Activated naive CD4-positive, alpha-beta T cell treated with anti-CD3 and anti-CD28 coated beads, Interleukin-2, amount 50 U/mL, for 72 hours (primary cell): ENCODE measurements around the gene PTPRU. TPM values are rescaled to one million over a fixed set of nuclear protein-coding genes. Genes with fewer than 3 reads are reported as not detected.

ENCODE experiments used
- ATAC-seq, 2 donors: fragments of 150-1000 bp; cut with Tn5 transposase; 2 replicates each; pipeline ENCODE4 v1.10.0; 2021; ENCODE audit warnings: mild to moderate bottlenecking in 2 of 2, moderate library complexity in 2 of 2
- DNase-seq, 2 donors: peaks; one replicate each; pipeline ENCODE4 v3.0.0; 2021 to 2022; ENCODE audit warnings: low spot score in 2 of 2
- H3K27ac Mint-ChIP-seq, 2 donors: one replicate each; pipeline ENCODE4 v1.8.0; 2022; ENCODE audit warnings: mild to moderate bottlenecking in 2 of 2, mixed read lengths in 2 of 2
- H3K36me3 Mint-ChIP-seq, 2 donors: one replicate each; pipeline ENCODE4 v1.8.0; 2022; ENCODE audit warnings: mixed read lengths in 2 of 2
- H3K9me3 Mint-ChIP-seq, 2 donors: one replicate each; pipeline ENCODE4 v1.8.0; 2022; ENCODE audit warnings: mixed read lengths in 2 of 2
- total RNA-seq, 2 donors: library from RNA; stranded (reverse); gene quantifications; one replicate each; pipeline ENCODE4 v1.2.3, GENCODE V29; 2022

PTPRU gene
- total RNA-seq, 2 donors from 2014 or later: 2.0 TPM; not detected in 1

- no peak for DNase-seq
- no peak overlapping the region for H3K27ac Mint-ChIP-seq
- ATAC-seq: no peak
- no peaks in the 10 kb centered on the region for H3K36me3 Mint-ChIP-seq
- no peaks in the 10 kb centered on the region for H3K9me3 Mint-ChIP-seq
Measured at GRCh38 chr1:29324202-29324601, 87.9 kb downstream of the PTPRU start.

- DNase-seq: no peak
- no peak for ATAC-seq
- Mint-ChIP-seq H3K9me3 (no peaks in the 10 kb centered on the region), H3K36me3 (no peaks in the 10 kb centered on the region), H3K27ac (no peak overlapping the region)
Measured at GRCh38 chr1:29324771-29325351, 88.5 kb downstream of the PTPRU start.

- Mint-ChIP-seq H3K27ac (no peak overlapping the region), H3K36me3 (no peaks in the 10 kb centered on the region), H3K9me3 (no peaks in the 10 kb centered on the region)
- DNase-seq (no peak), ATAC-seq (no peak)
Measured at GRCh38 chr1:29325675-29326074, 89.4 kb downstream of the PTPRU start.

GRCh38 chr1:29326123-29326522, 89.8 kb downstream of the PTPRU start:
- no peak overlapping the region for H3K27ac Mint-ChIP-seq
- no peaks in the 10 kb centered on the region for H3K36me3 Mint-ChIP-seq
- H3K9me3 Mint-ChIP-seq: no peaks in the 10 kb centered on the region
- DNase-seq: no peak
- no peak for ATAC-seq

- Mint-ChIP-seq H3K9me3 (no peaks in the 10 kb centered on the region), H3K36me3 (no peaks in the 10 kb centered on the region), H3K27ac (no peak overlapping the region)
- ATAC-seq (no peak), DNase-seq (no peak)
Measured at GRCh38 chr1:29327223-29327935, 91.1 kb downstream of the PTPRU start.

- H3K36me3 Mint-ChIP-seq: no peaks in the 10 kb centered on the region
- H3K27ac Mint-ChIP-seq: no peak overlapping the region
- DNase-seq (no peak), ATAC-seq (no peak)
- no peaks in the 10 kb centered on the region for H3K9me3 Mint-ChIP-seq
Measured at GRCh38 chr1:29329022-29329775, 92.9 kb downstream of the PTPRU start.

- no peak overlapping the region for H3K27ac Mint-ChIP-seq
- ATAC-seq (no peak), DNase-seq (no peak)
- no peaks in the 10 kb centered on the region for H3K9me3 Mint-ChIP-seq
- no peaks in the 10 kb centered on the region for H3K36me3 Mint-ChIP-seq
Measured at GRCh38 chr1:29330089-29330488, 93.8 kb downstream of the PTPRU start.

GRCh38 chr1:29330856-29331255, 94.5 kb downstream of the PTPRU start:
- no peaks in the 10 kb centered on the region for H3K36me3 Mint-ChIP-seq

GRCh38 chr1:29331309-29331708, 95.0 kb downstream of the PTPRU start:
- DNase-seq: no peak
- ATAC-seq: no peak
- Mint-ChIP-seq H3K27ac (no peak overlapping the region), H3K36me3 (no peaks in the 10 kb centered on the region), H3K9me3 (no peaks in the 10 kb centered on the region)

More at GRCh38 chr1:29330856-29331255, 94.5 kb downstream of the PTPRU start:
- DNase-seq (no peak), ATAC-seq (no peak)
- H3K9me3 Mint-ChIP-seq: no peaks in the 10 kb centered on the region
- H3K27ac Mint-ChIP-seq: no peak overlapping the region

- no peaks in the 10 kb centered on the region for H3K9me3 Mint-ChIP-seq
- no peak for DNase-seq
- H3K36me3 Mint-ChIP-seq: no peaks in the 10 kb centered on the region
- H3K27ac Mint-ChIP-seq: no peak overlapping the region
- no peak for ATAC-seq
Measured at GRCh38 chr1:29331729-29332128, 95.4 kb downstream of the PTPRU start.

GRCh38 chr1:29332204-29332603, 95.9 kb downstream of the PTPRU start:
- peak in 1 of 2 donors; percentile 36 for DNase-seq
- no peaks in the 10 kb centered on the region for H3K36me3 Mint-ChIP-seq
- ATAC-seq: no peak
- no peak overlapping the region for H3K27ac Mint-ChIP-seq
- H3K9me3 Mint-ChIP-seq: no peaks in the 10 kb centered on the region

- no peak for DNase-seq
- H3K36me3 Mint-ChIP-seq: no peaks in the 10 kb centered on the region
- no peaks in the 10 kb centered on the region for H3K9me3 Mint-ChIP-seq
- H3K27ac Mint-ChIP-seq: no peak overlapping the region
- no peak for ATAC-seq
Measured at GRCh38 chr1:29333008-29333407, 96.7 kb downstream of the PTPRU start.

- Mint-ChIP-seq H3K9me3 (no peaks in the 10 kb centered on the region), H3K36me3 (no peaks in the 10 kb centered on the region), H3K27ac (no peak overlapping the region)
- DNase-seq (no peak), ATAC-seq (no peak)
Measured at GRCh38 chr1:29335573-29335972, 99.3 kb downstream of the PTPRU start.

GRCh38 chr1:29338908-29339575, 102.7 kb downstream of the PTPRU start:
- DNase-seq (no peak), ATAC-seq (no peak)
- Mint-ChIP-seq H3K9me3 (no peaks in the 10 kb centered on the region), H3K36me3 (no peaks in the 10 kb centered on the region), H3K27ac (no peak overlapping the region)

GRCh38 chr1:29341936-29342335, 105.6 kb downstream of the PTPRU start:
- Mint-ChIP-seq H3K27ac (no peak overlapping the region), H3K36me3 (no peaks in the 10 kb centered on the region), H3K9me3 (no peaks in the 10 kb centered on the region)
- no peak for ATAC-seq
- DNase-seq: no peak

- Mint-ChIP-seq H3K27ac (peak overlapping the region in 1 of 2 donors; percentile 80), H3K36me3 (no peaks in the 10 kb centered on the region), H3K9me3 (no peaks in the 10 kb centered on the region)
- DNase-seq: no peak
- no peak for ATAC-seq
Measured at GRCh38 chr1:29342351-29342750, 106.0 kb downstream of the PTPRU start.

GRCh38 chr1:29342983-29343382, 106.7 kb downstream of the PTPRU start:
- ATAC-seq: no peak
- H3K27ac Mint-ChIP-seq: no peak overlapping the region
- no peaks in the 10 kb centered on the region for H3K9me3 Mint-ChIP-seq
- H3K36me3 Mint-ChIP-seq: no peaks in the 10 kb centered on the region
- no peak for DNase-seq
